Right renal pelvis (tissue), 4 donors: ENCODE measurements around the gene TSPEAR. TPM values are rescaled to one million over a fixed set of nuclear protein-coding genes. Genes with fewer than 3 reads are reported as not detected.

ENCODE experiments used
- polyA plus RNA-seq, 4 donors: library from polyadenylated mRNA; unstranded; fragments of 120-200 nt; gene quantifications; one replicate each; pipeline ENCODE4 v1.2.1, GENCODE V29; 2013; ENCODE audit not compliant: insufficient read length in 4 of 4

The TSPEAR gene
- polyA plus RNA-seq, 4 donors, result 0.60 to 1.2 (median 0.82) TPM

Other genes starting within 250 kb of the TSPEAR start
- not detected for gene KRTAP10-1, start 171.4 kb downstream of the TSPEAR start, polyA plus RNA-seq
- gene KRTAP10-2, start 160.1 kb downstream of the TSPEAR start, polyA plus RNA-seq, result under 1 TPM in 1 of 4 donors, not detected in 3; 0.05 TPM
- not detected for gene KRTAP10-3, start 152.8 kb downstream of the TSPEAR start, polyA plus RNA-seq
- gene KRTAP10-4, start 137.8 kb downstream of the TSPEAR start, polyA plus RNA-seq, result not detected
- gene KRTAP10-5, start 131.0 kb downstream of the TSPEAR start, polyA plus RNA-seq, result not detected
- not detected for gene KRTAP10-6, start 119.1 kb downstream of the TSPEAR start, polyA plus RNA-seq
- not detected for gene KRTAP10-7, start 111.0 kb downstream of the TSPEAR start, polyA plus RNA-seq
- not detected for gene KRTAP10-8, start 99.5 kb downstream of the TSPEAR start, polyA plus RNA-seq
- gene KRTAP10-9, start 84.5 kb downstream of the TSPEAR start, polyA plus RNA-seq, result not detected
- gene KRTAP10-10, start 74.2 kb downstream of the TSPEAR start, polyA plus RNA-seq, result not detected
- gene KRTAP10-11, start 65.2 kb downstream of the TSPEAR start, polyA plus RNA-seq, result not detected
- gene KRTAP12-4, start 56.9 kb downstream of the TSPEAR start, polyA plus RNA-seq, result not detected
- not detected for gene KRTAP12-3, start 53.6 kb downstream of the TSPEAR start, polyA plus RNA-seq
- not detected for gene KRTAP12-2, start 44.6 kb downstream of the TSPEAR start, polyA plus RNA-seq
- gene KRTAP12-1, start 29.4 kb downstream of the TSPEAR start, polyA plus RNA-seq, result not detected
- not detected for gene KRTAP10-12, start 14.4 kb downstream of the TSPEAR start, polyA plus RNA-seq
- gene UBE2G2, start 90.2 kb upstream of the TSPEAR start, polyA plus RNA-seq, result 10 to 100 TPM; 76.2 to 97.8 (median 84.2) TPM
- 100 to 1,000 TPM; 112 to 128 (median 121) TPM for gene SUMO3, start 106.5 kb upstream of the TSPEAR start, polyA plus RNA-seq
- gene PTTG1IP, start 162.1 kb upstream of the TSPEAR start, polyA plus RNA-seq, result 100 to 1,000 TPM; 283 to 306 (median 289) TPM
- gene ITGB2, start 209.3 kb upstream of the TSPEAR start, polyA plus RNA-seq, result 10 to 100 TPM in 3 of 4 donors, 1 to 10 TPM in 1; 9.4 to 15.0 (median 12.1) TPM
- 10 to 100 TPM; 13.4 to 27.2 (median 15.0) TPM for gene SLX9, start 228.5 kb upstream of the TSPEAR start, polyA plus RNA-seq